Lower leg skin (tissue), 3 donors: ENCODE measurements around the gene SEMA4A.

ENCODE experiments used
- POLR2A ChIP-seq, 2 donors: fragments of 450-650 bp; IDR thresholded peaks; one replicate each; pipeline ENCODE4 v1.6.1; 2016 to 2017; ENCODE audit warnings: antibody characterized with exemption in 2 of 2, mild to moderate bottlenecking in 1 of 2, moderate library complexity in 1 of 2
- TF ChIP-seq, protein P1 (sequence below), 3 donors: fragments of 450-650 bp; IDR thresholded peaks; one replicate each; pipeline ENCODE4 v1.5.1; 2016; ENCODE audit warnings: antibody characterized with exemption in 3 of 3, mild to moderate bottlenecking in 3 of 3, moderate library complexity in 2 of 3

GRCh38 chr1:156140879-156141707, 12.3 kb upstream of the SEMA4A start:
- no peak for TF ChIP-seq POLR2A (IDR thresholded peaks at IDR 0.05)
- TF ChIP-seq, protein P1, sequence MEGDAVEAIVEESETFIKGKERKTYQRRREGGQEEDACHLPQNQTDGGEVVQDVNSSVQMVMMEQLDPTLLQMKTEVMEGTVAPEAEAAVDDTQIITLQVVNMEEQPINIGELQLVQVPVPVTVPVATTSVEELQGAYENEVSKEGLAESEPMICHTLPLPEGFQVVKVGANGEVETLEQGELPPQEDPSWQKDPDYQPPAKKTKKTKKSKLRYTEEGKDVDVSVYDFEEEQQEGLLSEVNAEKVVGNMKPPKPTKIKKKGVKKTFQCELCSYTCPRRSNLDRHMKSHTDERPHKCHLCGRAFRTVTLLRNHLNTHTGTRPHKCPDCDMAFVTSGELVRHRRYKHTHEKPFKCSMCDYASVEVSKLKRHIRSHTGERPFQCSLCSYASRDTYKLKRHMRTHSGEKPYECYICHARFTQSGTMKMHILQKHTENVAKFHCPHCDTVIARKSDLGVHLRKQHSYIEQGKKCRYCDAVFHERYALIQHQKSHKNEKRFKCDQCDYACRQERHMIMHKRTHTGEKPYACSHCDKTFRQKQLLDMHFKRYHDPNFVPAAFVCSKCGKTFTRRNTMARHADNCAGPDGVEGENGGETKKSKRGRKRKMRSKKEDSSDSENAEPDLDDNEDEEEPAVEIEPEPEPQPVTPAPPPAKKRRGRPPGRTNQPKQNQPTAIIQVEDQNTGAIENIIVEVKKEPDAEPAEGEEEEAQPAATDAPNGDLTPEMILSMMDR (IDR thresholded peaks at IDR 0.05) = no peak
